Fibroblast of skin of right biceps (primary cell): ENCODE data around the gene ELMOD1.
"Not testable (repeated sequence)": the region's sequence is repeated elsewhere in the genome, so short reads cannot be mapped to it uniquely, and the experiment has no call there.

Experiments
- DNase-seq: peaks from one replicate; pipeline ENCODE4 v3.0.0-alpha.2; 2013

ELMOD1 gene

GRCh38 chr11:107590460-107591377 is at the start of gene ELMOD1:
Gene ELMOD1, plus strand, starts transcription at chr11:107591147. Its CDS starts 27,043 bp downstream, at chr11:107618190.
- DNase-seq: peak; percentile 46

- peak; percentile 45 for DNase-seq
Measured at GRCh38 chr11:107545101-107545514, 45.8 kb upstream of the ELMOD1 start.

- no peak for DNase-seq
Measured at GRCh38 chr11:107547961-107548360, 43.0 kb upstream of the ELMOD1 start.

- DNase-seq: peak; percentile 48
Measured at GRCh38 chr11:107549253-107549953, 41.5 kb upstream of the ELMOD1 start.

GRCh38 chr11:107549954-107550285 is 41.0 kb upstream of the ELMOD1 start:
- DNase-seq: no peak

- DNase-seq: no peak
Measured at GRCh38 chr11:107550304-107550703, 40.6 kb upstream of the ELMOD1 start.

GRCh38 chr11:107561688-107562087 is 29.3 kb upstream of the ELMOD1 start:
- DNase-seq: peak; percentile 90

GRCh38 chr11:107562647-107563208 is 28.2 kb upstream of the ELMOD1 start:
- peak; percentile 94 for DNase-seq

- peak; percentile 70 for DNase-seq
Measured at GRCh38 chr11:107563702-107564101, 27.2 kb upstream of the ELMOD1 start.

GRCh38 chr11:107564877-107565218 is 26.1 kb upstream of the ELMOD1 start:
- DNase-seq: no peak

- peak; percentile 66 for DNase-seq
Measured at GRCh38 chr11:107565219-107565937, 25.6 kb upstream of the ELMOD1 start, which contains the start of gene ALKBH8. Gene ALKBH8, minus strand, starts transcription at chr11:107565735. Its CDS starts 4,842 bp downstream, at chr11:107560893.

GRCh38 chr11:107565955-107566501 is 24.9 kb upstream of the ELMOD1 start:
- peak; percentile 32 for DNase-seq

- DNase-seq: no peak
Measured at GRCh38 chr11:107566569-107566968, 24.4 kb upstream of the ELMOD1 start.

GRCh38 chr11:107567739-107568335 is 23.1 kb upstream of the ELMOD1 start:
- peak; percentile 23 for DNase-seq

GRCh38 chr11:107570015-107570414 is 20.9 kb upstream of the ELMOD1 start:
- DNase-seq: no peak

- DNase-seq: no peak
Measured at GRCh38 chr11:107573438-107573837, 17.5 kb upstream of the ELMOD1 start.

GRCh38 chr11:107576497-107577345 is 14.2 kb upstream of the ELMOD1 start:
- peak; percentile 49 for DNase-seq

- DNase-seq: no peak
Measured at GRCh38 chr11:107577346-107577711, 13.6 kb upstream of the ELMOD1 start.

- not testable (repeated sequence) for DNase-seq
Measured at GRCh38 chr11:107579169-107579568, 11.8 kb upstream of the ELMOD1 start.

- no peak for DNase-seq
Measured at GRCh38 chr11:107581147-107581546, 9.8 kb upstream of the ELMOD1 start.

- DNase-seq: peak; percentile 47
Measured at GRCh38 chr11:107583629-107584195, 7.2 kb upstream of the ELMOD1 start.
